HepG2 (cell line): Measurements from ENCODE around the gene PAPPA. TPM values are rescaled to one million over a fixed set of nuclear protein-coding genes. Genes with fewer than 3 reads are reported as not detected.

Experiments used
- ATAC-seq: fragments of 200-7000 bp; cut with Tn5 transposase; 3 replicates; pipeline ENCODE4 v1.9.1; 2020; ENCODE audit warnings: mild to moderate bottlenecking, moderate library complexity
- BruUV-seq: library from RNA; stranded (reverse); fragments of 400-500 nt; replicated peaks from 2 replicates; lab custom pipeline; 2021; lab: Mats Ljungman, UMichigan
- CTCF ChIA-PET: fragments of 300-600 bp; formaldehyde crosslinking; extraction: SDS; loops from one replicate; lab custom pipeline; 2021; ENCODE audit warnings: low total read pairs, inconsistent platforms, low intra/inter-chr PET ratio; lab: Yijun Ruan, JAX
- POLR2A ChIA-PET: fragments of 350-600 bp; sonication (Branson Sonifier 250); formaldehyde crosslinking; loops from one replicate; lab custom pipeline; 2020; ENCODE audit warnings: antibody characterized with exemption, inconsistent platforms; lab: Yijun Ruan, JAX
- DNase-seq: peaks from one replicate; pipeline ENCODE4 v3.0.0-alpha.2; 2015; ENCODE audit warnings: low spot score
- FAIRE-seq: peaks from 3 replicates; lab custom pipeline; 2011; peaks lifted over from hg19 to GRCh38; lab: Jason Lieb, UNC
- H2AFZ ChIP-seq: one replicate; pipeline ENCODE4 v1.6.1; 2011; ENCODE audit warnings: low read length, inconsistent platforms
- H3K27ac ChIP-seq: fragments of 300-600 bp; 3 replicates; pipeline ENCODE4 v1.8.0; 2011; ENCODE audit warnings: mixed run types, mild to moderate bottlenecking, mixed read lengths, low read length, inconsistent platforms; ENCODE audit not compliant: insufficient read depth; ENCODE audit errors: extremely low read length
- H3K27me3 ChIP-seq, 2 experiments: fragments of 200-600 bp in 1 of 2; 2 replicates in 1 of 2; 3 replicates in 1 of 2; pipeline versions ENCODE4 v1.6.0 to v1.8.0; 2011; ENCODE audit warnings: low read length in 2 of 2, mild to moderate bottlenecking in 2 of 2, moderate library complexity in 2 of 2, inconsistent platforms in 1 of 2; ENCODE audit not compliant: insufficient read depth in 2 of 2, control insufficient read depth in 1 of 2
- H3K36me3 ChIP-seq, 2 experiments: fragments of 200-600 bp in 1 of 2; replicated peaks in 1 of 2; 2 replicates in 1 of 2; 3 replicates in 1 of 2; pipeline versions ENCODE4 v1.5.1 to v1.8.0; 2011; ENCODE audit warnings: low read length in 2 of 2, inconsistent platforms in 1 of 2; ENCODE audit not compliant: insufficient read depth in 2 of 2, control insufficient read depth in 1 of 2
- H3K4me1 ChIP-seq: 2 replicates; pipeline ENCODE4 v1.5.1; 2012; ENCODE audit warnings: low read length, inconsistent platforms; ENCODE audit not compliant: insufficient read depth
- H3K4me2 ChIP-seq: 2 replicates; pipeline ENCODE4 v1.6.0; 2011; ENCODE audit warnings: low read depth, low read length, inconsistent platforms
- H3K4me3 ChIP-seq, 3 experiments: fragments of 200-600 bp in 1 of 3; sonication (generic), shearing (Covaris generic) in 1 of 3; replicated peaks in 1 of 3; 2 replicates each; pipeline ENCODE4 v1.5.1; 2011 to 2016; ENCODE audit warnings: low read length in 3 of 3, inconsistent platforms in 2 of 3, low read depth in 2 of 3, mild to moderate bottlenecking in 2 of 3, control low read depth in 1 of 3, mixed read lengths in 1 of 3; ENCODE audit not compliant: insufficient read depth in 1 of 3
- H3K79me2 ChIP-seq: one replicate; pipeline ENCODE4 v1.6.1; 2011; ENCODE audit warnings: low read length, inconsistent platforms; ENCODE audit not compliant: insufficient read depth
- H3K9ac ChIP-seq: 2 replicates; pipeline ENCODE4 v1.6.0; 2011; ENCODE audit warnings: mild to moderate bottlenecking, low read depth, low read length, inconsistent platforms; ENCODE audit not compliant: insufficient read depth
- H3K9me3 ChIP-seq: 2 replicates; pipeline ENCODE4 v1.5.1; 2012; ENCODE audit warnings: mild to moderate bottlenecking, low read length
- H4K20me1 ChIP-seq: 2 replicates; pipeline ENCODE4 v1.6.0; 2011; ENCODE audit warnings: inconsistent platforms, mild to moderate bottlenecking, low read length, moderate library complexity; ENCODE audit not compliant: insufficient read depth
- ETV5 ChIP-seq: IDR thresholded peaks from 2 replicates; pipeline ENCODE4 v1.6.1; 2018; ENCODE audit warnings: missing biosample characterization, missing genetic modification reagents, inconsistent platforms, borderline replicate concordance
- HMGA1 ChIP-seq: sonication (generic); formaldehyde crosslinking; conservative IDR thresholded peaks from 2 replicates; pipeline ENCODE4 v1.4.0; 2020; ENCODE audit warnings: missing genetic modification reagents
- HNRNPK ChIP-seq: fragments of 200-400 bp; formaldehyde crosslinking; IDR thresholded peaks from 2 replicates; pipeline ENCODE4 v1.6.1; 2018; ENCODE audit warnings: low read length, low read depth, moderate library complexity, mild to moderate bottlenecking; ENCODE audit not compliant: poor library complexity, severe bottlenecking
- RARG ChIP-seq: sonication (generic); formaldehyde crosslinking; IDR thresholded peaks from 2 replicates; pipeline ENCODE4 v1.4.0; 2020; ENCODE audit warnings: low read depth, mild to moderate bottlenecking, missing genetic modification reagents
- THAP11 ChIP-seq: IDR thresholded peaks from 2 replicates; pipeline ENCODE4 v1.6.1; 2016; ENCODE audit warnings: missing biosample characterization, missing genetic modification reagents
- THAP8 ChIP-seq: sonication (generic); formaldehyde crosslinking; IDR thresholded peaks from 2 replicates; pipeline ENCODE4 v1.5.1; 2020; ENCODE audit warnings: missing genetic modification reagents, mild to moderate bottlenecking, borderline replicate concordance
- ZBTB14 ChIP-seq: sonication (generic); formaldehyde crosslinking; IDR thresholded peaks from 2 replicates; pipeline ENCODE4 v1.4.0; 2020; ENCODE audit warnings: missing genetic modification reagents
- ZEB1 ChIP-seq: IDR thresholded peaks from 2 replicates; pipeline ENCODE4 v1.6.1; 2012; ENCODE audit warnings: mild to moderate bottlenecking, low read depth, inconsistent platforms; ENCODE audit not compliant: insufficient replicate concordance
- ZNF709 ChIP-seq: sonication (generic); formaldehyde crosslinking; IDR thresholded peaks from 2 replicates; pipeline ENCODE4 v1.5.0; 2020; ENCODE audit warnings: mild to moderate bottlenecking, missing genetic modification reagents
- WGBS: methylation state at CpG from one replicate; pipeline ENCODE4 v1.1.6; 2017; ENCODE audit warnings: low lambda C conversion rate; 5-methylcytosine and 5-hydroxymethylcytosine counted together
- in situ Hi-C: cut with HindIII; loops from 2 replicates; pipeline ENCODE4 v1.10.0; 2017; ENCODE audit warnings: low pct_unique_long_range_greater_than_20kb; ENCODE audit not compliant: extremely low pct_ligation_motif_present
- intact Hi-C: fragments of 100-400 bp; cut with micrococcal nuclease; formaldehyde crosslinking; loops from one replicate; pipeline ENCODE4 v1.10.0; 2022; ENCODE audit not compliant: unreplicated experiment
- polyA plus RNA-seq, 8 experiments: library from polyadenylated mRNA; depleted of rRNA in 3 of 8; stranded (reverse) in 7 of 8; unstranded in 1 of 8; fragments of >200 nt; fragmentation: Illumina TruSeq in 4 of 8; extraction: Trizol in 4 of 8; gene quantifications; 2 replicates each; pipeline versions ENCODE4 v1.2.1 to v1.2.3, GENCODE V29; 2011 to 2016; ENCODE audit warnings: low read depth in 4 of 8, missing spikeins in 1 of 8, mixed read lengths in 1 of 8; ENCODE audit not compliant: insufficient read depth in 1 of 8
- total RNA-seq, 5 experiments: library from RNA; depleted of rRNA; stranded (reverse); fragments of >200 nt; fragmentation: Illumina TruSeq; extraction: Trizol; gene quantifications; 2 replicates each; pipeline ENCODE4 v1.2.3, GENCODE V29; 2016; ENCODE audit warnings: low read depth in 1 of 5

Gene PAPPA
- total and polyA plus RNA-seq, 2 of the 13 experiments (the other 11 are each of a cell fraction or from before 2014, with no cell fraction given): 0.09 to 0.11 TPM

GRCh38 chr9:116212986-116213692, 59.5 kb downstream of the PAPPA start:
- CTCF ChIA-PET: no interaction called here
- DNase-seq: no peak
- Histone ChIP-seq H3K27ac (no peak overlapping the region), H4K20me1 (no peaks in the 10 kb centered on the region), H3K27me3 (no peaks in the 10 kb centered on the region; a peak in 1 of 5 replicates), H3K9me3 (no peaks in the 10 kb centered on the region), H3K36me3 (no peaks in the 10 kb centered on the region), H3K79me2 (no peaks in the 10 kb centered on the region), H3K4me1 (no peaks in the 10 kb centered on the region), H3K9ac (no peak overlapping the region), H3K4me3 (no peak overlapping the region), H3K4me2 (no peak overlapping the region), H2AFZ (no peak overlapping the region)
- WGBS: 2% methylated on average over 2 of the region's 2 CpGs
- intact Hi-C loops: no loop called here
- no peak for FAIRE-seq
- TF ChIP-seq RARG (CRISPR knock-in tag): no peak
- no peak for TF ChIP-seq THAP8 (CRISPR knock-in tag)
- no peak for TF ChIP-seq HNRNPK
- no peak for TF ChIP-seq ZNF709 (CRISPR knock-in tag)
- no peak for TF ChIP-seq ZEB1
- no peak for TF ChIP-seq THAP11
- TF ChIP-seq ZBTB14 (CRISPR knock-in tag): no peak
- TF ChIP-seq ETV5 (CRISPR knock-in tag): no peak
- TF ChIP-seq HMGA1 (CRISPR knock-in tag): no peak
- POLR2A ChIA-PET: no interaction called here
- no peak for ATAC-seq
- no TSS peak for BruUV-seq
- in situ Hi-C loops: no loop called here
